HG02973 (cell line): ENCODE data around the gene CASP14.
"Not testable (repeated sequence)": the region's sequence is repeated elsewhere in the genome, so short reads cannot be mapped to it uniquely, and the experiment has no call there.

Source experiments
- ATAC-seq: cut with Tn5 transposase; IDR thresholded peaks from one replicate; pipeline ENCODE4 v1.9.1; 2021; ENCODE audit warnings: moderate library complexity; ENCODE audit not compliant: unreplicated experiment

CASP14 gene

GRCh38 chr19:15070386-15070785 is 21.1 kb downstream of the CASP14 start:
- not testable (repeated sequence) for ATAC-seq

- no peak for ATAC-seq
Observed at GRCh38 chr19:15072930-15073647, 23.8 kb downstream of the CASP14 start.

- ATAC-seq: no peak
Observed at GRCh38 chr19:15074371-15074770, 25.1 kb downstream of the CASP14 start.

- ATAC-seq: no peak
Observed at GRCh38 chr19:15075806-15076205, 26.5 kb downstream of the CASP14 start.

- ATAC-seq: not testable (repeated sequence)
Observed at GRCh38 chr19:15080002-15080401, 30.7 kb downstream of the CASP14 start.

GRCh38 chr19:15081911-15082310 is 32.6 kb downstream of the CASP14 start, which contains the start of gene OR1I1:
Gene OR1I1, plus strand, starts transcription at chr19:15082211. Its CDS starts 4,855 bp downstream, at chr19:15087066.
- ATAC-seq: no peak

- ATAC-seq: no peak
Observed at GRCh38 chr19:15087182-15087581, 37.9 kb downstream of the CASP14 start.

GRCh38 chr19:15091918-15092753 is 42.9 kb downstream of the CASP14 start:
- ATAC-seq: no peak

- ATAC-seq: no peak
Observed at GRCh38 chr19:15093001-15093400, 43.7 kb downstream of the CASP14 start.

- no peak for ATAC-seq
Observed at GRCh38 chr19:15096223-15096622, 46.9 kb downstream of the CASP14 start.

GRCh38 chr19:15097980-15098379 is 48.7 kb downstream of the CASP14 start:
- ATAC-seq: not testable (repeated sequence)

- ATAC-seq: no peak
Observed at GRCh38 chr19:15098460-15098859, 49.2 kb downstream of the CASP14 start.

GRCh38 chr19:15099017-15099582 is 49.8 kb downstream of the CASP14 start:
- no peak for ATAC-seq

- ATAC-seq: no peak
Observed at GRCh38 chr19:15101479-15102082, 52.3 kb downstream of the CASP14 start.

- ATAC-seq: no peak
Observed at GRCh38 chr19:15104003-15104402, 54.7 kb downstream of the CASP14 start.

- no peak for ATAC-seq
Observed at GRCh38 chr19:15104411-15104810, 55.1 kb downstream of the CASP14 start.

- ATAC-seq: no peak
Observed at GRCh38 chr19:15105044-15105443, 55.8 kb downstream of the CASP14 start.

GRCh38 chr19:15107061-15108010 is 58.1 kb downstream of the CASP14 start, which contains the start of gene SYDE1:
Gene SYDE1, plus strand, starts transcription at chr19:15107401. Its CDS starts 33 bp downstream, at chr19:15107434.
- no peak for ATAC-seq
